DOHH2 (cell line): Measurements from ENCODE around the gene ADM.
"Not testable (repeated sequence)": the region's sequence is repeated elsewhere in the genome, so short reads cannot be mapped to it uniquely, and the experiment has no call there.

Experiments used
- H3F3A ChIP-seq: fragments of 200-600 bp; sonication (generic), shearing (Covaris generic); 2 replicates; pipeline ENCODE4 v1.6.0; 2016; ENCODE audit warnings: antibody characterized with exemption, mild to moderate bottlenecking; ENCODE audit not compliant: control insufficient read depth, insufficient read depth
- H3K27ac ChIP-seq: fragments of 200-600 bp; sonication (generic); 2 replicates; pipeline ENCODE4 v1.5.1; 2014; ENCODE audit warnings: low read depth, mild to moderate bottlenecking, low read length, moderate library complexity
- H3K27me3 ChIP-seq: fragments of 200-600 bp; sonication (generic); 2 replicates; pipeline ENCODE4 v1.6.1; 2014; ENCODE audit warnings: mild to moderate bottlenecking, low read length, mixed read lengths; ENCODE audit not compliant: control insufficient read depth
- H3K36me3 ChIP-seq: fragments of 200-600 bp; sonication (generic); 2 replicates; pipeline ENCODE4 v1.6.1; 2014; ENCODE audit warnings: mild to moderate bottlenecking, low read length, moderate library complexity, mixed read lengths; ENCODE audit not compliant: control insufficient read depth
- H3K4me1 ChIP-seq: fragments of 200-600 bp; sonication (generic); 2 replicates; pipeline ENCODE4 v1.6.1; 2014; ENCODE audit warnings: mild to moderate bottlenecking, low read length, mixed read lengths; ENCODE audit not compliant: control insufficient read depth
- H3K4me2 ChIP-seq: fragments of 200-600 bp; sonication (generic); 2 replicates; pipeline ENCODE4 v1.6.0; 2014; ENCODE audit warnings: mild to moderate bottlenecking, low read length, moderate library complexity
- H3K4me3 ChIP-seq: fragments of 200-600 bp; sonication (generic); 2 replicates; pipeline ENCODE4 v1.5.1; 2014; ENCODE audit warnings: mild to moderate bottlenecking, low read length, mixed read lengths
- H3K79me2 ChIP-seq: fragments of 200-600 bp; sonication (generic); 2 replicates; pipeline ENCODE4 v1.6.1; 2014; ENCODE audit warnings: mild to moderate bottlenecking, low read length, mixed read lengths; ENCODE audit not compliant: control insufficient read depth
- H3K9me2 ChIP-seq: fragments of 200-600 bp; sonication (generic); replicated peaks from 2 replicates; pipeline ENCODE4 v1.6.1; 2014; ENCODE audit warnings: mild to moderate bottlenecking, low read length, mixed read lengths; ENCODE audit not compliant: control insufficient read depth
- H3K9me3 ChIP-seq: fragments of 200-600 bp; sonication (generic); 2 replicates; pipeline ENCODE4 v1.6.1; 2014; ENCODE audit warnings: antibody characterized with exemption, low read length, mixed read lengths; ENCODE audit not compliant: control insufficient read depth, insufficient read depth
- H4K20me1 ChIP-seq: fragments of 200-600 bp; sonication (generic); 2 replicates; pipeline ENCODE4 v1.6.0; 2014; ENCODE audit warnings: low read depth, mild to moderate bottlenecking, antibody characterized with exemption, low read length, moderate library complexity; ENCODE audit not compliant: control insufficient read depth, insufficient read depth
- CTCF ChIP-seq: fragments of 200-600 bp; sonication (generic); IDR thresholded peaks from one replicate; pipeline ENCODE4 v1.5.1; 2014; ENCODE audit warnings: antibody characterized with exemption, mild to moderate bottlenecking, low read depth, low read length; ENCODE audit not compliant: poor library complexity, severe bottlenecking
- EZH2phosphoT487 ChIP-seq: fragments of 200-600 bp; sonication (generic); IDR thresholded peaks from 2 replicates; pipeline ENCODE4 v1.6.1; 2017; ENCODE audit warnings: borderline replicate concordance, mild to moderate bottlenecking, antibody characterized with exemption, low read length, moderate library complexity, mixed read lengths

Gene ADM

GRCh38 chr11:10261821-10262220 lies 43.1 kb upstream of the ADM start:
- Histone ChIP-seq H3F3A (no peaks in the 10 kb centered on the region), H3K27me3 (no peaks in the 10 kb centered on the region), H3K4me1 (peaks cover 6% of the 10 kb centered on the region), H3K36me3 (no peaks in the 10 kb centered on the region), H4K20me1 (no peaks in the 10 kb centered on the region), H3K4me3 (no peak overlapping the region), H3K79me2 (no peaks in the 10 kb centered on the region), H3K27ac (no peak overlapping the region), H3K9me2 (no peaks in the 10 kb centered on the region), H3K4me2 (no peak overlapping the region), H3K9me3 (no peaks in the 10 kb centered on the region)
- no peak for TF ChIP-seq CTCF
- no peak for TF ChIP-seq EZH2phosphoT487

GRCh38 chr11:10263929-10264328 lies 40.9 kb upstream of the ADM start:
- no peaks in the 10 kb centered on the region for H3K9me3 ChIP-seq
- no peaks in the 10 kb centered on the region for H3K79me2 ChIP-seq
- no peak overlapping the region for H3K4me3 ChIP-seq
- H3K4me1 ChIP-seq: peaks cover 5% of the 10 kb centered on the region
- H4K20me1 ChIP-seq: no peaks in the 10 kb centered on the region
- H3K9me2 ChIP-seq: no peaks in the 10 kb centered on the region
- H3K27me3 ChIP-seq: no peaks in the 10 kb centered on the region
- no peaks in the 10 kb centered on the region for H3F3A ChIP-seq
- no peak overlapping the region for H3K27ac ChIP-seq
- no peaks in the 10 kb centered on the region for H3K36me3 ChIP-seq
- TF ChIP-seq CTCF (no peak), EZH2phosphoT487 (no peak)
- no peak overlapping the region for H3K4me2 ChIP-seq

- not testable (repeated sequence) for H3K36me3 ChIP-seq, H3K9me3 ChIP-seq, H4K20me1 ChIP-seq, H3K4me3 ChIP-seq, H3K79me2 ChIP-seq, H3K9me2 ChIP-seq, H3K4me2 ChIP-seq, H3K27ac ChIP-seq, H3K27me3 ChIP-seq, H3K4me1 ChIP-seq, H3F3A ChIP-seq
Measured at GRCh38 chr11:10264716-10265115, 40.2 kb upstream of the ADM start.

- Histone ChIP-seq H3K27ac (no peak overlapping the region), H3K9me2 (no peaks in the 10 kb centered on the region), H3K9me3 (no peaks in the 10 kb centered on the region), H3K4me1 (no peaks in the 10 kb centered on the region), H3K36me3 (no peaks in the 10 kb centered on the region), H3K4me3 (no peak overlapping the region), H3K27me3 (no peaks in the 10 kb centered on the region), H4K20me1 (no peaks in the 10 kb centered on the region; the same call in 1 of the 2 replicates), H3F3A (no peaks in the 10 kb centered on the region), H3K79me2 (no peaks in the 10 kb centered on the region), H3K4me2 (no peak overlapping the region)
- TF ChIP-seq EZH2phosphoT487 (no peak), CTCF (no peak)
Measured at GRCh38 chr11:10265936-10266335, 38.9 kb upstream of the ADM start.
